ENCODE measurements around the gene RSL24D1.

The RSL24D1 gene

DNA sequence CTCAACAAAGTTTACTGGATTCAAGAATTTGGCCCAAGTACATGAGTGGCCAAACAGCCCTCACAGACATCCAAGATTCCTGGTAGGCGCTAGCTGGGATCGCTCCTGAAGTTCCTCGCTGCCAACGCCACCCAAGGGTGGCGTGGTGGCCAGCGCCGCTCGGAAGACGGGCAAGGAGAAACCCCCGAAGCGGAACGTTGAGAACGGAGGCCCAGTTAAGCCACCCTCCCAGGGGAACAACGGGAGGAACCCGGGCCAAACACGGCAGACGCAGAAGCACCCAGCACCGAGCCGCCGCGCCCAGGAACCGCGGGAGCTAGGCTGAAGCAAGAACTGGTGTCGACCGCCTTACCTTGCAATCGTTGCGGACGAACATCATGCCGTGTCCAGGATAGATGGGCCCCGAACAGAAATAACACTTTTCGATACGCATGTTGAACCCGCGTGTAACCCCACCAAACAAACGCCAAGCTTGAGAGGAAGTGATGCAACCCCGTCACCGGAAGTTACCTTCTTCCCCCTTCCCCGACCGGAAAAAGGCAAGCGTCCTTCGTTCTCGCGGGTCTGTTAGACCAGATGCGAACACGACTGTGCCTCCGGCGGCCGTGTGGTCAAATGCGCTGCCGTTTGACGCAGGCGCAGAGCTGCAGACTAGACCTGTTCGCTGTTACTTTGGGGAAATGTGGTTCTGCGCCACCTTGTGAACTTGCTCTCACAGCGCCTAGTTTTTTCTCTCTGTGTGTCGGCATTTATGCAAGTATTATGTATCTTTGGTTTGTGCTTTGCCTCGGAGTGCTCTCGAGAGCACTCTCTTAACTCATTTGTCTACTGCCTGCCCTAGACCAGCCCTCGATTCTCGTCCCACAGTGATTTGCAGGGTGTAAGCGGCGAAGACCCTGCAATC is at the start of gene RSL24D1:
Gene RSL24D1 (minus strand): TSS at position 484 of the 904 bp plus-strand sequence. CDS start 51 bp downstream, at position 433.
- TF ChIP-seq, protein P1, sequence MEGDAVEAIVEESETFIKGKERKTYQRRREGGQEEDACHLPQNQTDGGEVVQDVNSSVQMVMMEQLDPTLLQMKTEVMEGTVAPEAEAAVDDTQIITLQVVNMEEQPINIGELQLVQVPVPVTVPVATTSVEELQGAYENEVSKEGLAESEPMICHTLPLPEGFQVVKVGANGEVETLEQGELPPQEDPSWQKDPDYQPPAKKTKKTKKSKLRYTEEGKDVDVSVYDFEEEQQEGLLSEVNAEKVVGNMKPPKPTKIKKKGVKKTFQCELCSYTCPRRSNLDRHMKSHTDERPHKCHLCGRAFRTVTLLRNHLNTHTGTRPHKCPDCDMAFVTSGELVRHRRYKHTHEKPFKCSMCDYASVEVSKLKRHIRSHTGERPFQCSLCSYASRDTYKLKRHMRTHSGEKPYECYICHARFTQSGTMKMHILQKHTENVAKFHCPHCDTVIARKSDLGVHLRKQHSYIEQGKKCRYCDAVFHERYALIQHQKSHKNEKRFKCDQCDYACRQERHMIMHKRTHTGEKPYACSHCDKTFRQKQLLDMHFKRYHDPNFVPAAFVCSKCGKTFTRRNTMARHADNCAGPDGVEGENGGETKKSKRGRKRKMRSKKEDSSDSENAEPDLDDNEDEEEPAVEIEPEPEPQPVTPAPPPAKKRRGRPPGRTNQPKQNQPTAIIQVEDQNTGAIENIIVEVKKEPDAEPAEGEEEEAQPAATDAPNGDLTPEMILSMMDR (IDR thresholded peaks at IDR 0.05), result peak; percentile 62

- TF ChIP-seq, protein P1 (IDR thresholded peaks at IDR 0.05), result no peak
Measured at GRCh38 chr15:55245059-55245458, 48.3 kb upstream of the RSL24D1 start.

GRCh38 chr15:55241891-55242290 is 45.1 kb upstream of the RSL24D1 start:
- TF ChIP-seq, protein P1 (IDR thresholded peaks at IDR 0.05), result no peak

GRCh38 chr15:55241186-55241585 is 44.4 kb upstream of the RSL24D1 start:
- TF ChIP-seq, protein P1 (IDR thresholded peaks at IDR 0.05), result no peak

DNA sequence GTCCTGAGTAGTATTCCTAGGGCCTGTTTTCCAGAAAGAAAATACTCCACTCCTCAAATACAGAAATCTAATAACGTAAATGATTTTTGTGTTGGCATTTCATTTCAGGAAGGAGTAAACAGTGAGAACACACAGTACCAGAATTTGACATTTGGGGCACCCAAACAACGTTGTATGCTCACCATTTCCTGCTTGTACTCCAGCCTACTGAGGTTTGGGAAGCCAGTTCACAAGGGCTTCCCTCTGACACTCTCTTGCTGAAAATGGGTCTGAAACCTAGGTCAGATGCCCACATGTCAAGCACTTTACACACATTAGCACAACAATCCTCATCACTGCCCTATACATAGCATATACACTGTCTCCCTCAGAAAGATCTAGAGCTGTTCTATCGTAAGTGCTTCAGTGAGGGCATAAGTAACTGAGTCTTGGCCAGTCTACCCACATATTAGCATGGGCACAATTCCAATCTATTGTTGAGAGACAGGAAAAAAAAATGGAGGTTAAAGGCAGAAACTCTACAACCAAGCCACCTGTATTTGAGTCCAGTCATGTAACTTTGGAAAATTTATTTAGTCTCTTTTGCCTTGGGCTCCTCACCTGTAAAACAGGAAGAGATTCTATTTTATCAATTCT is 43.5 kb upstream of the RSL24D1 start:
- TF ChIP-seq, protein P1 (IDR thresholded peaks at IDR 0.05), result no peak

GRCh38 chr15:55239440-55240124 is 42.8 kb upstream of the RSL24D1 start:
- TF ChIP-seq, protein P1 (IDR thresholded peaks at IDR 0.05), result no peak

GRCh38 chr15:55238877-55239276 is 42.1 kb upstream of the RSL24D1 start:
- TF ChIP-seq, protein P1 (IDR thresholded peaks at IDR 0.05), result no peak

All from LNCAP (cell line).